CD14-positive monocyte (primary cell): ENCODE results near the gene MAB21L4. TPM values are rescaled to one million over a fixed set of nuclear protein-coding genes. Genes with fewer than 3 reads are reported as not detected.

Source experiments
- DNase-seq, 3 donors: peaks; one replicate each; pipeline ENCODE4 v3.0.0-alpha.2; 2011 to 2022
- H2AFZ ChIP-seq: 2 replicates; pipeline ENCODE4 v1.6.0; 2012; ENCODE audit warnings: mild to moderate bottlenecking, low read depth, low read length, inconsistent platforms; ENCODE audit not compliant: insufficient read depth, poor library complexity, severe bottlenecking
- H3K27ac ChIP-seq, 2 donors: 1 replicate in 1 of 2; 2 replicates in 1 of 2; pipeline ENCODE4 v1.5.1; 2012 to 2013; ENCODE audit warnings: low read length in 2 of 2, control low read depth in 1 of 2, inconsistent platforms in 1 of 2, low read depth in 1 of 2, mild to moderate bottlenecking in 1 of 2
- H3K27me3 ChIP-seq, 2 donors: one replicate each; pipeline versions ENCODE4 v1.6.0 to v1.6.1; 2011 to 2013; ENCODE audit warnings: low read length in 2 of 2; ENCODE audit not compliant: control insufficient read depth in 2 of 2, insufficient read depth in 2 of 2
- H3K36me3 ChIP-seq, 2 donors: replicated peaks in 1 of 2; 1 replicate in 1 of 2; 2 replicates in 1 of 2; pipeline versions ENCODE4 v1.5.1 to v1.6.1; 2012 to 2013; ENCODE audit warnings: low read length in 2 of 2, control low read depth in 1 of 2, inconsistent platforms in 1 of 2, mild to moderate bottlenecking in 1 of 2; ENCODE audit not compliant: insufficient read depth in 2 of 2, control insufficient read depth in 1 of 2
- H3K4me1 ChIP-seq, 2 donors: 1 replicate in 1 of 2; 2 replicates in 1 of 2; pipeline versions ENCODE4 v1.5.1 to v1.6.1; 2012 to 2013; ENCODE audit warnings: low read length in 2 of 2, control low read depth in 1 of 2, inconsistent platforms in 1 of 2, mild to moderate bottlenecking in 1 of 2, moderate library complexity in 1 of 2; ENCODE audit not compliant: insufficient read depth in 2 of 2, control insufficient read depth in 1 of 2
- H3K4me2 ChIP-seq: replicated peaks from 2 replicates; pipeline ENCODE3; 2012; ENCODE audit warnings: low read length, moderate library complexity, mild to moderate bottlenecking; ENCODE audit not compliant: poor library complexity, severe bottlenecking; ENCODE audit errors: extremely low read depth
- H3K4me3 ChIP-seq, 3 experiments: fragments of 200-600 bp in 1 of 3; sonication (generic) in 1 of 3; replicated peaks in 1 of 3; 1 replicate in 2 of 3; 2 replicates in 1 of 3; pipeline ENCODE4 v1.5.1; 2011 to 2013; ENCODE audit warnings: low read length in 3 of 3, mild to moderate bottlenecking in 3 of 3, control low read depth in 2 of 3, low read depth in 2 of 3, inconsistent platforms in 1 of 3, moderate library complexity in 1 of 3
- H3K79me2 ChIP-seq: 2 replicates; pipeline ENCODE4 v1.6.0; 2012; ENCODE audit warnings: mild to moderate bottlenecking, control low read depth, inconsistent platforms, low read length, moderate library complexity; ENCODE audit not compliant: insufficient read depth
- H3K9ac ChIP-seq: 2 replicates; pipeline ENCODE4 v1.6.0; 2017; ENCODE audit warnings: low read length, mild to moderate bottlenecking; ENCODE audit not compliant: insufficient read depth, poor library complexity, severe bottlenecking
- H3K9me3 ChIP-seq, 2 donors: replicated peaks in 1 of 2; 1 replicate in 1 of 2; 2 replicates in 1 of 2; pipeline versions ENCODE4 v1.5.1 to v1.6.1; 2012 to 2013; ENCODE audit warnings: low read length in 2 of 2, control low read depth in 1 of 2; ENCODE audit not compliant: control insufficient read depth in 1 of 2, insufficient read depth in 1 of 2
- H4K20me1 ChIP-seq: 2 replicates; pipeline ENCODE4 v1.6.0; 2012; ENCODE audit warnings: mild to moderate bottlenecking, low read length, control low read depth, moderate library complexity; ENCODE audit not compliant: insufficient read depth
- H3K27ac Mint-ChIP-seq, 7 donors: one replicate each; pipeline ENCODE4 v1.8.0; 2020; ENCODE audit warnings: mild to moderate bottlenecking in 7 of 7, mixed read lengths in 7 of 7, moderate library complexity in 6 of 7, inconsistent platforms in 2 of 7
- H3K27me3 Mint-ChIP-seq, 3 donors: one replicate each; pipeline ENCODE4 v1.8.0; 2021 to 2022; ENCODE audit warnings: low read depth in 3 of 3, mild to moderate bottlenecking in 3 of 3, mixed read lengths in 3 of 3, moderate library complexity in 3 of 3, inconsistent platforms in 1 of 3
- H3K36me3 Mint-ChIP-seq, 2 donors: one replicate each; pipeline ENCODE4 v1.8.0; 2020; ENCODE audit warnings: mixed read lengths in 2 of 2, inconsistent platforms in 1 of 2, mild to moderate bottlenecking in 1 of 2
- H3K4me1 Mint-ChIP-seq: one replicate; pipeline ENCODE4 v1.8.0; 2020; ENCODE audit warnings: mild to moderate bottlenecking, mixed read lengths
- H3K4me3 Mint-ChIP-seq, 2 donors: one replicate each; pipeline ENCODE4 v1.8.0; 2020; ENCODE audit warnings: mild to moderate bottlenecking in 2 of 2, mixed read lengths in 2 of 2, moderate library complexity in 1 of 2
- H3K9me3 Mint-ChIP-seq, 7 donors: one replicate each; pipeline ENCODE4 v1.8.0; 2020 to 2022; ENCODE audit warnings: mixed read lengths in 7 of 7, mild to moderate bottlenecking in 6 of 7, moderate library complexity in 6 of 7, inconsistent platforms in 2 of 7
- CTCF ChIP-seq: fragments of 200-600 bp; IDR thresholded peaks from one replicate; pipeline ENCODE4 v1.8.0; 2022; ENCODE audit warnings: antibody characterized with exemption, mild to moderate bottlenecking
- WGBS: methylation state at CpG from one replicate; pipeline ENCODE4 v1.1.5; 2013; ENCODE audit warnings: missing lambda C conversion rate; ENCODE audit not compliant: insufficient coverage; 5-methylcytosine and 5-hydroxymethylcytosine counted together
- intact Hi-C, 2 donors: fragments of 100-400 bp; cut with micrococcal nuclease; formaldehyde crosslinking; loops; one replicate each; pipeline versions ENCODE4 v1.15.0 to v1.15.1; 2023
- polyA plus RNA-seq, 3 donors: library from polyadenylated mRNA; depleted of rRNA in 1 of 3; unstranded in 2 of 3; stranded (reverse) in 1 of 3; fragments of 300-500 nt in 2 of 3; fragments of >200 nt in 1 of 3; fragmentation: Illumina TruSeq in 2 of 3; gene quantifications; 1 replicate in 2 of 3; 2 replicates in 1 of 3; pipeline ENCODE4 v1.2.3, GENCODE V29; 2012 to 2021

The MAB21L4 gene
- polyA plus RNA-seq, 3 donors: not detected

GRCh38 chr2:240884221-240884620 is 11.7 kb downstream of the MAB21L4 start:
- no peak overlapping the region for H3K4me3 Mint-ChIP-seq
- Histone ChIP-seq H3K27ac (no peak overlapping the region), H4K20me1 (no peaks in the 10 kb centered on the region), H2AFZ (no peak overlapping the region), H3K9ac (no peak overlapping the region), H3K4me2 (no peak overlapping the region), H3K9me3 (peaks cover 0 to 5% of the 10 kb centered on the region in 2 donors), H3K27me3 (no peaks in the 10 kb centered on the region), H3K79me2 (no peaks in the 10 kb centered on the region), H3K4me1 (peaks cover 8 to 12% of the 10 kb centered on the region in 2 donors), H3K4me3 (no peak overlapping the region), H3K36me3 (no peaks in the 10 kb centered on the region)
- no peaks in the 10 kb centered on the region for H3K36me3 Mint-ChIP-seq
- H3K9me3 Mint-ChIP-seq: peaks cover 0 to 9% (median 2%) of the 10 kb centered on the region in 7 donors
- no peak for TF ChIP-seq CTCF
- intact Hi-C loops: no loop called here
- no peak for DNase-seq
- 96% methylated on average over 2 of the region's 2 CpGs for WGBS
- H3K4me1 Mint-ChIP-seq: peaks cover 12% of the 10 kb centered on the region
- H3K27me3 Mint-ChIP-seq: peaks cover 0 to 2% (median 0%) of the 10 kb centered on the region in 3 donors
- no peak overlapping the region for H3K27ac Mint-ChIP-seq

GRCh38 chr2:240881913-240882312 is 14.0 kb downstream of the MAB21L4 start:
- intact Hi-C loops: no loop called here
- peaks cover 8 to 12% of the 10 kb centered on the region in 2 donors for H3K4me1 ChIP-seq
- peaks cover 0 to 5% of the 10 kb centered on the region in 2 donors for H3K9me3 ChIP-seq
- no peak overlapping the region for H3K9ac ChIP-seq
- DNase-seq: no peak
- no peaks in the 10 kb centered on the region for H3K79me2 ChIP-seq
- no peak overlapping the region for H3K4me2 ChIP-seq
- H3K36me3 ChIP-seq: no peaks in the 10 kb centered on the region
- no peaks in the 10 kb centered on the region for H3K27me3 ChIP-seq
- TF ChIP-seq CTCF: no peak
- H3K27me3 Mint-ChIP-seq: no peaks in the 10 kb centered on the region
- no peak overlapping the region for H3K27ac Mint-ChIP-seq
- no peak overlapping the region for H3K4me3 Mint-ChIP-seq
- peaks cover 0 to 6% (median 2%) of the 10 kb centered on the region in 7 donors for H3K9me3 Mint-ChIP-seq
- 64% methylated on average over 3 of the region's 6 CpGs for WGBS
- peaks cover 12% of the 10 kb centered on the region for H3K4me1 Mint-ChIP-seq
- no peaks in the 10 kb centered on the region for H3K36me3 Mint-ChIP-seq
- H4K20me1 ChIP-seq: no peaks in the 10 kb centered on the region
- no peak overlapping the region for H2AFZ ChIP-seq
- H3K27ac ChIP-seq: no peak overlapping the region
- no peak overlapping the region for H3K4me3 ChIP-seq
